Thyroid gland (tissue), 4 donors: ENCODE results near the gene LXN.

Experiments used
- CTCF ChIP-seq, 6 experiments: fragments of 200-600 bp in 3 of 6; fragments of 450-650 bp in 3 of 6; sonication (generic) in 3 of 6; IDR thresholded peaks; one replicate each; pipeline ENCODE4 v1.5.1; 2016 to 2019; ENCODE audit warnings: antibody characterized with exemption in 6 of 6, mild to moderate bottlenecking in 2 of 6, inconsistent platforms in 1 of 6, moderate library complexity in 1 of 6
- POLR2A ChIP-seq, 2 donors: fragments of 450-650 bp; IDR thresholded peaks; one replicate each; pipeline ENCODE4 v1.6.1; 2017; ENCODE audit warnings: antibody characterized with exemption in 2 of 2, mild to moderate bottlenecking in 2 of 2, moderate library complexity in 1 of 2

DNA sequence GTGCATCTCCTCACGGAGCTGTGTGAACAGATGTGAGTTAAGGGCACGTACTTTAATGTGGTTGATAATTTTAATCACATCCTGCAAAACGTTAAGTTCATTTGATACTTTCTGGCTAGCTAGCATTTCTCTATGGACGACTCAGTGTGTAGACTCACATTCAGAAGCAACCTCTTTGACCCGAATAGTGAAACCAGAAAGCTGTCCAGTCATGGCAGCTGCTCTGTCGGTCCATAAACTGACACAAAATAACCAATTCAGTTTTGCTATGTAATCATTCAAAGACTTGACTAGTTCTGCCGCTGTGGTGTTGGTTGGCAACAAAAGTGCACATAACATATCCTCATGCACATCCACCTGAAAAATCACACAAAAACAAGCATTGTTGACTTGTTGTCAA, 31.8 kb downstream of the LXN start:
- TF ChIP-seq POLR2A (IDR thresholded peaks at IDR 0.05) (no peak), CTCF (IDR thresholded peaks at IDR 0.05) (no peak)
